ENCODE measurements around the gene FAM118B. TPM values are rescaled to one million over a fixed set of nuclear protein-coding genes. Genes with fewer than 3 reads are reported as not detected.

The FAM118B gene
- total RNA-seq, 1 experiment from 2014 or later, result 13.1 TPM

GRCh38 chr11:126290887-126291286 lies 79.3 kb downstream of the FAM118B start:
- Histone ChIP-seq H3K27ac (no peak overlapping the region), H3F3A (ENCODE audit: insufficient read depth, low read depth) (no peaks in the 10 kb centered on the region), H2AFZ (no peak overlapping the region), H3K27me3 (ENCODE audit: insufficient read depth, low read depth) (no peaks in the 10 kb centered on the region), H3K4me3 (no peak overlapping the region), H3K4me2 (no peak overlapping the region), H4K20me1 (ENCODE audit: insufficient read depth) (no peaks in the 10 kb centered on the region), H3K36me3 (ENCODE audit: low read depth) (no peaks in the 10 kb centered on the region), H3K9me2 (ENCODE audit: insufficient read depth) (no peaks in the 10 kb centered on the region), H3K9me3 (ENCODE audit: insufficient read depth, low read depth) (no peaks in the 10 kb centered on the region), H3K4me1 (replicated peaks; ENCODE audit: insufficient read depth) (no peaks in the 10 kb centered on the region), H3K79me2 (ENCODE audit: low read depth) (no peaks in the 10 kb centered on the region)
- TF ChIP-seq EZH2 (IDR thresholded peaks at IDR 0.05; ENCODE audit: low read depth) (no peak), CTCF (conservative IDR thresholded peaks at IDR 0.05) (no peak)
- ChIA-PET POLR2A (ENCODE audit: unreplicated experiment) (no interaction called here), CTCF (no interaction called here)
- DNase-seq, result no peak
- no TSS peak for BruUV-seq (replicated peaks)
- intact Hi-C loops (cut with micrococcal nuclease; ENCODE audit: unreplicated experiment), result no loop called here

GRCh38 chr11:126293726-126294125 lies 82.1 kb downstream of the FAM118B start:
- no peaks in the 10 kb centered on the region for H3F3A ChIP-seq (ENCODE audit: insufficient read depth, low read depth)
- H3K79me2 ChIP-seq (ENCODE audit: low read depth), result no peaks in the 10 kb centered on the region
- H3K36me3 ChIP-seq (ENCODE audit: low read depth), result no peaks in the 10 kb centered on the region
- DNase-seq, result no peak
- H4K20me1 ChIP-seq (ENCODE audit: insufficient read depth), result no peaks in the 10 kb centered on the region
- TF ChIP-seq CTCF (conservative IDR thresholded peaks at IDR 0.05) (no peak), EZH2 (IDR thresholded peaks at IDR 0.05; ENCODE audit: low read depth) (no peak)
- no peak overlapping the region for H2AFZ ChIP-seq
- no peaks in the 10 kb centered on the region for H3K4me1 ChIP-seq (replicated peaks; ENCODE audit: insufficient read depth)
- H3K9me3 ChIP-seq (ENCODE audit: insufficient read depth, low read depth), result no peaks in the 10 kb centered on the region
- H3K27me3 ChIP-seq (ENCODE audit: insufficient read depth, low read depth), result no peaks in the 10 kb centered on the region
- H3K27ac ChIP-seq, result no peak overlapping the region
- BruUV-seq (replicated peaks), result no TSS peak
- H3K9me2 ChIP-seq (ENCODE audit: insufficient read depth), result no peaks in the 10 kb centered on the region
- ChIA-PET CTCF (no interaction called here), POLR2A (ENCODE audit: unreplicated experiment) (no interaction called here)
- H3K4me2 ChIP-seq, result no peak overlapping the region
- intact Hi-C loops (cut with micrococcal nuclease; ENCODE audit: unreplicated experiment), result no loop called here
- H3K4me3 ChIP-seq, result no peak overlapping the region

- no peak overlapping the region for H3K27ac ChIP-seq
- H3K79me2 ChIP-seq (ENCODE audit: low read depth), result no peaks in the 10 kb centered on the region
- H4K20me1 ChIP-seq (ENCODE audit: insufficient read depth), result no peaks in the 10 kb centered on the region
- DNase-seq, result no peak
- intact Hi-C loops (cut with micrococcal nuclease; ENCODE audit: unreplicated experiment), result no loop called here
- no peak overlapping the region for H3K4me2 ChIP-seq
- ChIA-PET POLR2A (ENCODE audit: unreplicated experiment) (no interaction called here), CTCF (no interaction called here)
- TF ChIP-seq EZH2 (IDR thresholded peaks at IDR 0.05; ENCODE audit: low read depth) (no peak), CTCF (conservative IDR thresholded peaks at IDR 0.05) (no peak)
- no peak overlapping the region for H2AFZ ChIP-seq
- no peaks in the 10 kb centered on the region for H3K9me3 ChIP-seq (ENCODE audit: insufficient read depth, low read depth)
- BruUV-seq (replicated peaks), result no TSS peak
- no peaks in the 10 kb centered on the region for H3K9me2 ChIP-seq (ENCODE audit: insufficient read depth)
- H3K27me3 ChIP-seq (ENCODE audit: insufficient read depth, low read depth), result no peaks in the 10 kb centered on the region
- H3K4me1 ChIP-seq (replicated peaks; ENCODE audit: insufficient read depth), result no peaks in the 10 kb centered on the region
- H3K36me3 ChIP-seq (ENCODE audit: low read depth), result no peaks in the 10 kb centered on the region
- no peaks in the 10 kb centered on the region for H3F3A ChIP-seq (ENCODE audit: insufficient read depth, low read depth)
- no peak overlapping the region for H3K4me3 ChIP-seq
Measured at GRCh38 chr11:126297004-126297403, 85.4 kb downstream of the FAM118B start.

All from PC-9 (cell line).